HG02763 (cell line): ENCODE data around the gene ACIN1.

Experiments
- ATAC-seq: cut with Tn5 transposase; IDR thresholded peaks from one replicate; pipeline ENCODE4 v1.9.1; 2021; ENCODE audit warnings: mild to moderate bottlenecking, moderate library complexity; ENCODE audit not compliant: unreplicated experiment

Gene ACIN1

DNA sequence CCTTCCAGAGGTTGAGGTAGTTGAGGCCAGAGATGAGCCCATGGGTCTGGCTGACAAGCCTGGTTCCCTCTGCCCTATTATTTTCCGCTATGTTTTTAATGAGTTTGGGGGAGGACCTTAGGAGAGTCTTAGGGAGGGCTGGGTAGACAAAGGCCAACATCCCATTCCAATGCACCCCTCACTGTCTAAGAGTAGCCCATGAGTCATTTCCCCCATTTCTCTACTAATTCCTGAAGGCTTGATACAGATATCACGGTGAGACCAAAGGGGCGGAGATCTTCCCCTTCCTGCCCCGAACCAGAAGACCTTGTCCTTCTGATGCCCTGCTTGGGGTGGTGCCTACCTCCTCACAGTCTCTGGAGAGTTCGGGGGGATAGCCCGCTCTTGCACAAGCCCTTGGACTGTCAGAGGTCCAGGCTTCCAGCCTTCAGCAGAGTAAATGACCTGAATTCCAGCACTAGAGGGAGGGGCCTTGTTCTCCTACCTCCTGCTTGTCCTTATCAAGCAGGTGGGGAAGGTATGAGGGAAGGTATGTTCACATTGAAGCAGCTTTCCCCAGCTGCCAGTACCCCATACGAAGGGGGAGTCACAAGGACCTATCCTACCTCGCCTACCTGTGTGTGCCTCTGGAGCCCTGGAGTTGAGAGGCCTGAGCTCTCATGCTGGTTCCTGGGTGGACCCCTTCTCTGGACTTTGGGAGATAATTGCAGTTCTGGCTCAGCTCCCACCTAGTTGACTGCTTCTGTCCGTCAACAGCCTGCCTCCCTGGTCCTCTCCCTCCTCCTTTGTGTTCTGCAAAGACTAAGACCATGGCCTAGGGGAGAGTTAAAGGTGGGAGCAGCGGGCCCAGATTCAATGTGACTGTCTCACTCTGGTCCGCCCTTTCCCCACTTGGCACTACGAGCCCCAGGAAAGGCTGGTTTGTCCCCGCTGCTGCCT, 49.2 kb downstream of the ACIN1 start:
- ATAC-seq: no peak

DNA sequence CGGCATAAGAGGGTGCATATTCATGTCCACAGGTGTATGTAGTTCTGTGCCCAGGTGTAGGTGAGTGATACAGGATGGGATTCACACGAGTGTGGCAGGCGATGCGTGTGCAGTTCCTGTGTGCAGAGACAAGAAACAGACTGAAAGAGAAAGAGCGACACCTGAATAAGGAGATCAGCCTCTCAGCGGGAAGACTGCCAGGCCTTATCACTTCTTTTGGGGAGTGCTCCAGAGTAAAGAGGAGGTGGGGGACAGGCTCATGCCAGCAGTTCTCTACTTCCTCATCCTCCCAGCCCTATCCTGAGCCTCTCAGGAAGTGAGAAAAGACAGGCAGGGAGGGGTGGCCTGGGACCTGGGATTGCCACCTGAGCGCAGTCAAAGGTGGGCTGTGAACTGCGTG, 50.1 kb downstream of the ACIN1 start:
- ATAC-seq: no peak

DNA sequence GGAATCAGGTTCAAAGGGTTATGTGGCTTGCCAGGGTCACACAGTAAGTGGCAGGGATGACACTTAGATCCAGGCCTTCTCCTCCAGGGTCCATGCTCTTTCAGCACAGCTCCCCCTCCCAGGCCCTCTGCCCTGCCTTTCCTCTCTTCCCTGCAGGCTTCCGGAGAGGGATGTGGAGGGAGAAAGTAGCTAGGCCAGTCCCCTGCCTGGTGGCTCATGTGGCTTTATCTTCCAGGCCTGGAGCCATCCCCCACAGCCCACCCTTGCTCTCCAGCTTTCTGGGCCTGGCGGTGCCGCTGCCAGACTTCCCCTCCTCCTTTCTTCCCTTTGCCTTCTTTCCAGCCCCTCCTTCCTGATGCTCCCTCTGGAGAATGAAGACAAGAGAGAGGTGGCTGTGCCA, 51.2 kb downstream of the ACIN1 start:
- no peak for ATAC-seq

DNA sequence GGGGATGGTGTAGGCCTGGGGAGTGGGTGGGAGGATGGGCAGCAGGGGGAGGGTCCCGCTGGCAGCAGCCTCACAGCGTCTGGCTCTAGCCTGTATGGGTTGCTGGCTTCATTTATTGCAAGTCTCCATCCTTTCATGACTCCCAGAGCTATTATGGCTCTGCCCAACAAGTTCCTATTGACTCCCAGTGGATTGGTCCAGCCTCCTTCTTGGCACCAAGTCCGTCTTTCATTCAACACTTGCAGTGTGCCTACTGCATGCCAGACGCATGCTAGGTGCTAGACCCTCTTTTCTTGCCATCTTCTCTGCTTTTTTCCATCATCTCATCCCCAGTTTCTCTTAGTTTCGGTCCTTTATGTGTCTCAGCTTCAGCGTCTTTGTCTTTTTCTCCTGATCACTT, 51.8 kb downstream of the ACIN1 start:
- no peak for ATAC-seq

DNA sequence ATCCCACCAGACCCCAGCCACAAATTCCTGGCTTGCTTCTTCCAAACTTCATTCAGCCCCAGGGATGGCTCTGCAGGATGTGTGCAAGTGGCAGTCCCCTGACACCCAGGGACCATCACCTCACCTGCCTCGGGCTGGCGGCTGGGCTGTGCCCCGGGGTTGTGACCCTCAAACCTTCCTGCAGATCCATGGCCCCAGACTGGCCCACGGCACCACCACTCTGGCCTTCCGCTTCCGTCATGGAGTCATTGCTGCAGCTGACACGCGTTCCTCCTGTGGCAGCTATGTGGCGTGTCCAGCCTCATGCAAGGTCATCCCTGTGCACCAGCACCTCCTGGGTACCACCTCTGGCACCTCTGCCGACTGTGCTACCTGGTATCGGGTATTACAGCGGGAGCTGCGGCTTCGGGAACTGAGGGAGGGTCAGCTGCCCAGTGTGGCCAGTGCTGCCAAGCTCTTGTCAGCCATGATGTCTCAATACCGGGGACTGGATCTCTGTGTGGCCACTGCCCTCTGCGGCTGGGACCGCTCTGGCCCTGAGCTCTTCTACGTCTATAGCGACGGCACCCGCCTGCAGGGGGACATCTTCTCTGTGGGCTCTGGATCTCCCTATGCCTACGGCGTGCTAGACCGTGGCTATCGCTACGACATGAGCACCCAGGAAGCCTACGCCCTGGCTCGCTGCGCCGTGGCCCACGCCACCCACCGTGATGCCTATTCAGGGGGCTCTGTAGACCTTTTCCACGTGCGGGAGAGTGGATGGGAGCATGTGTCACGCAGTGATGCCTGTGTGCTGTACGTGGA, 52.6 kb downstream of the ACIN1 start, which contains the start of gene PSMB11:
PSMB11 (plus strand) TSS at position 51 of the 804 bp plus-strand sequence; CDS start at position 65, 14 bp downstream.
- no peak for ATAC-seq

DNA sequence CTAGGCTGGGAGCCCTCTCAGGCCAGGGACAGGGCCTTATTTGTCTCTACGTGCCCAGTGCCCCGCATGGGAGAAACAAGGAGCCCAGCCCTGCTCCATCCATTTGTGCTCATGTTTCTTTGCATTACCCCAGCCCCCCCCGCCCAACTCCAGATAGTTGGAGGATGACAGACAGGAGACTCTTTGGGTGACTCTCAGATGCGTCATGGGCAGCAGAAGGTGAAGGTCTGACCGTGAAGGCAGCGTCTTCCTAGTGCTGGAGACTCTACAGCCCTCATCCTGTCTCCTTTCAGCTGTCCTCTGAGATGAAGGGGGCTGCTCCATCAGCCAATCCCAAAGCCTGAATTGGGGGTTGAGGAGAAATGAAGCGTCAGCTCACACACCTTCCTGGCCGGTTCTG, 53.2 kb downstream of the ACIN1 start:
- no peak for ATAC-seq

DNA sequence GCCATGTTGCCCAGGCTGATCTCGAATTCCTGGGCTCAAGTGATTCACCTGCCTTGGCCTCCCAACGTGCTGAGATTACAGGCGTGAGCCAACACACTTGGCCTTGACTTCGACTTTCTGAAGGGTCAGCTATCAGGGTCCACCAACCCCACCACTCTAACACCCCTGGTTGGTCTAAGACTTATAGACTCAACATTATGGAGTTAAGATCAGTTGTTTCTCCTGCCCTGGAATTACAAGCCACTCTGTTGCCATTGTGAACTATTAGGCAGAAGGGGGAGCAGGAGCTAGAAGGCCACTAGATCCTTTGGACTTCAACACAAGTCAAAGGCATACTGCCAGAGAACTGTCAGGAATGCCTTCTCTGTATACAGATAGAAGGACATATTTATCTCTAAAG, 54.8 kb downstream of the ACIN1 start:
- no peak for ATAC-seq

DNA sequence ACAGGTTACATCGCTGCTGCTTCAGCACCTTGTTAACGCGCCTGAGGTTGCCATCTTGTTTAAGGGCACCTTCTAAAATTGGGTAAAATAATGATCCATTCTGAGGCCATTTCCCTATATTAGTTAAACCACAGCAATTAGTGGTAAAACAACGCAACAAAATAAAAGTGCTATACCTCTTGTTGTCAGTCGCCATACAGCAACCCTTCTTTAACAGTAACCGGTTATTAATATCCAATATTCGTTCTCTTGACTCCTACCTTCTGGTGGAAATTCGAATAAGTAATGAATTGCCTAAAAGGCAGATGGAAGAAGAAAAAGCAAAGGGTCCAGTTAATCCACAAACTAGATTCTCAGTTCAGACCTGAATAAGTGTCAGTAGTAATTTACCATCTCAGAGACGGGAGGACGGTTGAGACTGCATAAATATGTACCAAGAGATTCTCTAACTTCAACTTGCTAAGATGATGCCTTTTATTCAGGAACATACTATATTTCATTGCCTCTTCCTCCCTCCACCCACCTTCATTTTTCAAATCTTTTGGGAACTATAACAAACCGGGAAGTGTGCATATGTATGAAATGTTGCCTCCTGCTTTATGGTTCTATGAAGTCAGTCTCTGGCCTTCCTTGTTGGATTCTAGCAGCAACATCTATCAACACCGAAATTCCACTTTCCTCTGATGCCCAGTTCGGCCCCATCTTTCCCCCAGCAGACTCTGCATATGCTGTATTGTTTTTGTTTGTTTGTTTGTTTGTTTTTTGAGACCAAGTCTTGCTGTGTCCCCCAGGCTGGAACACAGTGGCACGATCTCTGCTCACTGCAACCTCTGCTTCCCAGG, 59.4 kb downstream of the ACIN1 start:
- no peak for ATAC-seq

DNA sequence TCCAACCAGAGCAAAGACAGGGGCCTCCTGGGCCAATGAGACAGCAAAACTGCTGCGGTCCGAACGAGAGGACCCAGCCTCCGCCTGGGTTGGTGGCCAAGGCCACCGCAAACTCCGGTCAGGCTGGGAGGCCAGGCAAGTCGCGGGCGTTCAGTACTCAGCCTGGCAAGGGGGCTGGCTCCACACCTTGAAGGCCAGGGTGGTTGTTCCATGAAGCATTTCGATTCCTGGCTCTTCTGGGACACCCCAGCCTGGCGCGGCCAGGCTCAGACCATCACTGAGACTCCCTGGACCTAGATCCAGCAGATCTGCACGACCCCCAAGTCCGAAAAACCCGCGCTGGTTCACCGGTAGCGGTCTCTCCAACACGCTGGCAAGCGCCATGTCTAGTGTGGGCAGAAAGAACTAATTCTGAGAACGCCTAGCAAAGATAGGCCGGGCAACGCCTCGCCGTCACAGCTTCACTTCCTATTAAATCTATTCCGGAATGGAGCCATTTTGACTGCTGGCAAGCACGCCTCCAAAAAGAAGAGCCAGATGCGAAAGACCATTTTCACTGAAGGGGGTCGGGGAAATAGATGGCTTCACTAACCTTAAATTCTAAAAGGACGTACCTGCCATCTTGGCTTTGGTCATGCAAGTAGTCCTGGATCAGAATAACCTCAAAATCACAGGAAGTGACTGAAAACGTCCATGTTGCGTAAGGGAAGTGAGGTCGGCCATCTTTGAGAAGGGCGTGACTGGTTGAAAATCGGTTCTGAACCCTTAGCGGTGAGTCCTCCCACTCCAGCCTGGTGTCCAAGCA, 60.2 kb downstream of the ACIN1 start, which contains the start of gene PSMB5:
PSMB5 (minus strand) TSS at position 403 of the 805 bp plus-strand sequence; CDS start at position 384, 19 bp downstream.
- ATAC-seq: peak; percentile 94

DNA sequence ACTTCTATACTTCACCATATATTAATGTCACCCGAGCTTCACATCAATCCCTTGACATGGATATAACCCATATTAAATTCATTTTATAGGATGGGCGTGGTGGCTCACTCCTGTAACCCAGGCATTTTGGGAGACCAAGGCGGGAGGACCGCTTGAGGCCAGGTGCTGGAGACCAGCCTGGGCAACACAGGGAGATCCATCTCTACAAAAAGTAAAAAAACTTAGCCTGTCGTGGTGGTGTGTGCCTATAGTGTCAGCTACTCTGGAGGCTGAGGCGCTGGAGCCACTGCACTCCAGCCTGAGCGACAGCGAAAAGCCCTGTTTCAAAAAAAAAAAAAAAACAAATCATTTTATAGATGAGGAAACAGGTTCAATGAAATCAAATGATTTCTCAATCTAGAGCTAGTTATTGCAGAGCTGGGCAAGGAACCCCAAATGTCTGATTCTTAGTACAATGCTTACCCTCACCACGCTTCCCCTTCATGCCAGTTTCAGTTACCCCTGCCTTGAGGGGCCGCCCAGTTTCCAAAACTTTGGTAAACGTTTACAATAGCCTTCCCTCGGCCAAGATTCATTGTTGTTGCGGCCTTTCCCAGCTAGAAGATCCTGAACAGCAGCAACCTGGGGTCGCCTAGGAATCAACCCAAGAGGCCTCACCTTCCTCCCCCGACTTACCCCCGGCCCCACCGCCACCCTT, 61.0 kb downstream of the ACIN1 start:
- ATAC-seq: no peak

DNA sequence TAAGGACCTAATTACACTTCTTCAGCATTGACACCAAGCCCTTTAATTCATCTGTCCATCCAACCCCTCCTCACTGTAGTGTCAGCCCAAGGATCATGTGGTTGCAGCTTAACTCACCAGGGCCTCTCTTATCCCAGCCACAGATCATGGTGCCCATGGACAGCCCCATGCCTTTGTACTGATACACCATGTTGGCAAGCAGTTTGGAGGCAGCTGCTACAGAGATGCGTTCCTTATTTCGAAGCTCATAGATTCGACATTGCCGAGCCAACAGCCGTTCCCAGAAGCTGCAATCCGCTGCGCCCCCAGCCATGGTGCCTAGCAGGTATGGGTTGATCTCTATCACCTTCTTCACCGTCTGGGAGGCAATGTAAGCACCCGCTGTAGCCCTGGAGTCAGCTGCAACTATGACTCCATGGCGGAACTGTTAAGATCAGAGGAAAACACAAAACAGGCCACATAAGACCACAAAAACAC, 61.6 kb downstream of the ACIN1 start:
- no peak for ATAC-seq

DNA sequence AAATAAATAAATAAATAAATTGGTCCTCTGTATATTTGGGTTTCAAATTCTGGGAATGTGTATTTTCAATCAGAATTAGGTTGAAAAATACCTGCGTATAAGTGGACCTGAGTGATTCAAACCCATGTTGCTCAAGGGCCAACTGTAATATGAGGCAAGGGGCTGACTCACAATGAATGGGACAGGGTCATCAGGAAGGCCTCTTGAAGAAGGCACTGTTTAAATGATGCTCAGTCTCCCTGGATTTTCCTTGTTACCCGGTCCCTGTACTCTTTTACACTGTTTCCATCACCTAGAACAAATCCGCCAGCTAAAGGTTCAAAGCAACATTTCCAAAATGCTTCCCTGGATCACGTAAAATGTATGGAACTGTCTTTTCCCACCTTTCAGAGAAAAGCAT, 64.0 kb downstream of the ACIN1 start:
- ATAC-seq: no peak

DNA sequence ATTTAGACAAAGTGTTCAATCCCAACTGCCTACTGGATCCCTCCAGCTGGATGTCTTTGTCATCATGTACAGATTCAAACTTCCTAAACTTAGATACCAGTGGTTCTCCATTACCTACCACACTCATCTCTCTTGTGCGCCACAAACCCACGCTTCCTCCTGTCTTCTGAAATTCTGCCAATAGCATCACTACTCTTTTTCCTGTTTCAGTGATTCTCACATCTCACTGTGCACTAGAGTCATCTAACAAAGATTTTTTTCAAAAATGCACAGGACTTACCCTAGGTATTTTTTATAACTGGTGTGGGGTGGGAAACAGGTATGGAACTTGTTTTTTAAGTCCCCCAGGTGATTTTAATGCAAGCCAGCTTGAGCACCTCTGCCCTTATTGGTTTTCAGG, 66.1 kb downstream of the ACIN1 start:
- ATAC-seq: no peak

DNA sequence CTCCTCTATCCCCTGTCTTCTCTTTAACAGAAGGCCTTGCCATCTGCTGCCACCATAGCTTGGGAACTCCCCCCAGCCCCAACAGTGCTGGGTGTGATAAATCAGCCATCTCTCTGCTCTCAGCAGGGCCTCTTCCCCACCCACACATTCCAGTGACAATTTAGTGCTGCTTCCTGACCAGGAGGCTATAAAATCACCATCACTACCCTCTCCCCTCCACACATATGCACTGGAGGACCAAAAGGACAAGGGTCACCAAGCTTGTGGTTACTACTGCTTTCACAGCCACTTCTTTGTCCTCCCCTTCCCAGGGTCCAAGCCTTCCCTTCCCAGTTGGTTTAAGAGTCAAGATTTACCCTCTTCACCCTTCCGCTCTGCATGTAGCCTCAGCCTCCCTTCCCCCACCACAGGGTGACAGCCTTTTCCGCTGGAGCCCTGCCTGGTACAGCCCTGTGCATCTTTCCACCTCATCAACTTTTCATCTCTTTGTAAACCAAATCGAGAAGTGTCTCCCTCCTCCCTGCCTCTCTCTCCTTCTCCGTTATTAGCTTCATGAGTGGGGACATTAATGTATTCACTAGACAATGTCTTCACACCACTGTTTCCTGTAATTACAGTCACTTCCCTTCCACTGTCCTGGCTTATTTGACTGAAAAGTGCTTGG, 69.7 kb downstream of the ACIN1 start:
- no peak for ATAC-seq

DNA sequence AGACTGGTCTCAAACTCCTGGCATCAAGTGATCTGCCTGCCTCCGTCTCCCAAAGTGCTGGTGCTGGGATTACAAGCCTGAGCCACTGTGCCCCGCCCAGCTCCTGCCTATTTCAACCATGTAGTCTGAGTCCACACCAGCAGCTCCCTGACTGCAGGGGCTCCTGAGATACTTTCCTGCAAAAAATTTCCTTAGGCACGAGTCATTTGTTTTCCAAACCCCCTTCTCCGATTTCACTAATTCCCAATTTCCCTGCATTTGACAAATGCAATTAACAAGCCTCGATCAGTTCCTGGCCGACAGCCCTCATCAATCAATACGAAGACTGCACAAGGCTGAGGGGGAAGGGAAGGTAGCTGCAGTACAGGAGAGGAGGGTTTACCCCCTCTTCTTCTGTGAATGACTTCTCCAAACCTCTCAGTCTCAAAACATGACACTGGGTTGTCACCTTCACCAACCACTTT, 70.3 kb downstream of the ACIN1 start:
- no peak for ATAC-seq

DNA sequence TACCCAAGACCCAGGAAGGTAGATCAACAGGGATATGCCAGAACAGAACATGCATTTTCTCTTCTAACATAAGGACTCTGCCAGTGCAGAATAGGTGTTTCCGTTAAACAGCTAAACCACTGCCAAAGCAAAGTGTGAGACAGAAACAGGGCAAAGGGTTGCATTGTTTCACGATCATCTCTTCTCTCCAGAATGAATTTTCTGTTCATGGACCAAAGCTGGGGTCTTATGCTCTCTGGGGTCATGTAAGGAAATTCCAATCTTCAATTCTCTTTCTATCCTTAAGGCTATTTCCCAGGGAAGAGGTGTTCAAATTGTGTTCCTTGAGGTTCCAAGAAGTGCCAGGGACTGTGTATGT, 71.2 kb downstream of the ACIN1 start:
- no peak for ATAC-seq

DNA sequence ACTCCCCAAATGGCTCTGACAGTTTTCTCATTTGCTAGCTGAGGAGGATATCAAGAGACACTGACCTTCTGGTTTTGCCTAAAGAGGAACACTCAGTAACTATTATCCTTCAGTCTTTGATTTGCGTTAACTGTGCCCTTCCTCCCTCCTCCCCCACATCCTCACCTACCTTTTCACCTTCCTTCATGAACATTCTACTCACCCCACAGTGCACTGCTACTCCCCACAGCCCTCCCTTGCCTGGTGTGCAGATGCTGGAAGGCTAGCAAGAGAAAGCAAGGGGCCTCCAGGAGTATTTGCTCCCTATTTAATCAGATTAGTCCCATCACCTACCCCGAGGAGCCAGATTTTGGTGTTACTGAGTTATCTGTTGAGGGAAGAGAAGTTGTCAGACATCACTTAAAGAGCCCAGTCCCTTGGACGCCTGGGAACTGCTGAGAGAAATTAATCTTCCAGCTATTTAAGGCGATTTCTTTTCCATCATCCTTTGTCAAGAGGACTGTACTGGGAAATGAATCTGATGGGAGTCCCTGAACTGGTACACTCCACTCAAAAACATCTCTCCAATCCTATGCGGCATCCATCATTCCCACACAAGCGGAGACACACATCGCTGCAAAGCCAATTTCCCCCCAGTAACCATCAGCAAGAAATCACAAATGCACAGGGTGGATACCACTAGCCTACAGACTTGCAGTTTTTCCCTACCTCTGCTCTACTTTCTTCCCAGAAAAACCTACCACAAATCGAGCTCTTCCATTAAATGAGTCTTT, 71.7 kb downstream of the ACIN1 start:
- no peak for ATAC-seq

DNA sequence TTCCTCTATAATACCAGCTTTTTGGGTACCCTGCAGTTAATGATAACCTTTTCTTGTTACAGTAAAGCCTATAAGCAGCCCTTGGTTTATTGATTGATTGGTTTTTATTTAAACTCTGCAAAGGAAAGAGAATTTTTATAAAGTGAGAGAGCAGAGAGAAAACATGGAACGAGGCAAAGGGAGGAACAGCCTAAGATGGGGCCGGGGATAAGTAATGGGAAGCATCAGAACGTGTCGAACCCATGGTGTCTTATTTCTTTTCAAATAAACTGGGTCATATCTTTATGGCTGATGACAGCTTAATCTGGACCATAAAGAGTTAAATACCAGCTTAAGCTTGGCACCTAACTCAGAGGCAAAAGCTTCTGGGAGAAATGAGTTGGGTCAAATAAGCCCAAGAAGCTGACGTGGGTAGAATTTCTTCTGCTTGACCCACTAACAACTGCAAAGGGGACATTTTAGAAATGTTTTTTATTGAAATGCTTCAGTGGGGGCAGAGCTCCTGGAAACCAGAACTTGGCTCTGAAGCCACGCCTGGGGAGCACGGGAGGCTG, 73.0 kb downstream of the ACIN1 start:
- ATAC-seq: no peak
